DOHH2 (cell line): ENCODE measurements around the gene SLC9A2.

ENCODE experiments used
- H3F3A ChIP-seq: fragments of 200-600 bp; sonication (generic), shearing (Covaris generic); 2 replicates; pipeline ENCODE4 v1.6.0; 2016; ENCODE audit warnings: antibody characterized with exemption, mild to moderate bottlenecking; ENCODE audit not compliant: control insufficient read depth, insufficient read depth
- H3K27ac ChIP-seq: fragments of 200-600 bp; sonication (generic); 2 replicates; pipeline ENCODE4 v1.5.1; 2014; ENCODE audit warnings: low read depth, mild to moderate bottlenecking, low read length, moderate library complexity
- H3K27me3 ChIP-seq: fragments of 200-600 bp; sonication (generic); 2 replicates; pipeline ENCODE4 v1.6.1; 2014; ENCODE audit warnings: mild to moderate bottlenecking, low read length, mixed read lengths; ENCODE audit not compliant: control insufficient read depth
- H3K36me3 ChIP-seq: fragments of 200-600 bp; sonication (generic); 2 replicates; pipeline ENCODE4 v1.6.1; 2014; ENCODE audit warnings: mild to moderate bottlenecking, low read length, moderate library complexity, mixed read lengths; ENCODE audit not compliant: control insufficient read depth
- H3K4me1 ChIP-seq: fragments of 200-600 bp; sonication (generic); 2 replicates; pipeline ENCODE4 v1.6.1; 2014; ENCODE audit warnings: mild to moderate bottlenecking, low read length, mixed read lengths; ENCODE audit not compliant: control insufficient read depth
- H3K4me2 ChIP-seq: fragments of 200-600 bp; sonication (generic); 2 replicates; pipeline ENCODE4 v1.6.0; 2014; ENCODE audit warnings: mild to moderate bottlenecking, low read length, moderate library complexity
- H3K4me3 ChIP-seq: fragments of 200-600 bp; sonication (generic); 2 replicates; pipeline ENCODE4 v1.5.1; 2014; ENCODE audit warnings: mild to moderate bottlenecking, low read length, mixed read lengths
- H3K79me2 ChIP-seq: fragments of 200-600 bp; sonication (generic); 2 replicates; pipeline ENCODE4 v1.6.1; 2014; ENCODE audit warnings: mild to moderate bottlenecking, low read length, mixed read lengths; ENCODE audit not compliant: control insufficient read depth
- H3K9me2 ChIP-seq: fragments of 200-600 bp; sonication (generic); replicated peaks from 2 replicates; pipeline ENCODE4 v1.6.1; 2014; ENCODE audit warnings: mild to moderate bottlenecking, low read length, mixed read lengths; ENCODE audit not compliant: control insufficient read depth
- H3K9me3 ChIP-seq: fragments of 200-600 bp; sonication (generic); 2 replicates; pipeline ENCODE4 v1.6.1; 2014; ENCODE audit warnings: antibody characterized with exemption, low read length, mixed read lengths; ENCODE audit not compliant: control insufficient read depth, insufficient read depth
- H4K20me1 ChIP-seq: fragments of 200-600 bp; sonication (generic); 2 replicates; pipeline ENCODE4 v1.6.0; 2014; ENCODE audit warnings: low read depth, mild to moderate bottlenecking, antibody characterized with exemption, low read length, moderate library complexity; ENCODE audit not compliant: control insufficient read depth, insufficient read depth
- CTCF ChIP-seq: fragments of 200-600 bp; sonication (generic); IDR thresholded peaks from one replicate; pipeline ENCODE4 v1.5.1; 2014; ENCODE audit warnings: antibody characterized with exemption, mild to moderate bottlenecking, low read depth, low read length; ENCODE audit not compliant: poor library complexity, severe bottlenecking
- EZH2phosphoT487 ChIP-seq: fragments of 200-600 bp; sonication (generic); IDR thresholded peaks from 2 replicates; pipeline ENCODE4 v1.6.1; 2017; ENCODE audit warnings: borderline replicate concordance, mild to moderate bottlenecking, antibody characterized with exemption, low read length, moderate library complexity, mixed read lengths

Gene SLC9A2

GRCh38 chr2:102634831-102635241 lies 15.5 kb downstream of the SLC9A2 start:
- H3K9me2 ChIP-seq = no peaks in the 10 kb centered on the region
- no peak overlapping the region for H3K27ac ChIP-seq
- H3K79me2 ChIP-seq = no peaks in the 10 kb centered on the region
- TF ChIP-seq CTCF (no peak), EZH2phosphoT487 (no peak)
- no peaks in the 10 kb centered on the region for H3K4me1 ChIP-seq
- no peak overlapping the region for H3K4me2 ChIP-seq
- no peaks in the 10 kb centered on the region for H3F3A ChIP-seq
- H3K36me3 ChIP-seq = no peaks in the 10 kb centered on the region
- no peaks in the 10 kb centered on the region for H4K20me1 ChIP-seq
- no peaks in the 10 kb centered on the region for H3K9me3 ChIP-seq
- no peak overlapping the region for H3K4me3 ChIP-seq
- 0 out of 2 replicates have a peak, but pooled peaks cover 2% of the 10 kb centered on the region for H3K27me3 ChIP-seq

GRCh38 chr2:102635317-102635716 lies 16.0 kb downstream of the SLC9A2 start:
- Histone ChIP-seq H3K36me3 (no peaks in the 10 kb centered on the region), H3K9me3 (no peaks in the 10 kb centered on the region), H3K4me3 (no peak overlapping the region), H3K27ac (no peak overlapping the region), H4K20me1 (no peaks in the 10 kb centered on the region), H3F3A (no peaks in the 10 kb centered on the region), H3K9me2 (no peaks in the 10 kb centered on the region), H3K4me1 (no peaks in the 10 kb centered on the region), H3K27me3 (0 out of 2 replicates have a peak, but pooled peaks cover 2% of the 10 kb centered on the region), H3K4me2 (no peak overlapping the region), H3K79me2 (no peaks in the 10 kb centered on the region)
- TF ChIP-seq EZH2phosphoT487 (no peak), CTCF (no peak)

DNA sequence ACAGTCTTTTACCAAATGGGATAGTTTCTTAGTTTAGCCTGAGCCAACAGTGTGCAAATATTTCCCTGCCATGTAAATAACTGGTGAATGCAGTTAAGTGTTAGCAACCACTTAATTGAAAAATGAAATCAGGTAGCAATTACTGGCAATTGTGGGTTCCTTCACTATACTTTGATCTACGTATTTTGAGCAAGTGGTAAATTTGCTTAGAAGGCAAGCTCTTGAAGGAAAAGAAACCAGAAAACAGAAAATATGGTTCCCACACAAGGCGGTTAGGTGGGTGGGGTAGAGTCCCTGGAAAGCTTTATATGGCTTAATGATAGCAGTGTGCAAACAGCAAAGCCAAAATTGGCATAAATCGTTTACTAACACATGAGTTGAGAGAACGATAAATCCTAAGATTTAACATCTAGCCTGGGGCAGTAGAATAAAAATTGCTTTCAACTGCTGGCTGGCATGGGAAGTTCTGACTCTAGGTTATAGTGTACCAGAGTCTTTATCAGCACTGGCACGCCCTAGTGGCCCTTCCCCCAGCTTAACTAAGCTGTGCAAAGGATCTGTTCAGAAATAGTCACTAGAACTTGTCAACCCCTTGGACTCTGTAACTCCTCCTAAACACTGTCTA lies 17.0 kb downstream of the SLC9A2 start:
- Histone ChIP-seq H3K27ac (no peak overlapping the region), H3K79me2 (no peaks in the 10 kb centered on the region), H3K4me3 (no peak overlapping the region), H3K4me2 (no peak overlapping the region), H4K20me1 (no peaks in the 10 kb centered on the region), H3K9me3 (no peaks in the 10 kb centered on the region), H3K4me1 (no peaks in the 10 kb centered on the region), H3F3A (no peaks in the 10 kb centered on the region), H3K27me3 (0 out of 2 replicates have a peak, but pooled peaks cover 1% of the 10 kb centered on the region), H3K36me3 (no peaks in the 10 kb centered on the region), H3K9me2 (no peaks in the 10 kb centered on the region)
- TF ChIP-seq EZH2phosphoT487 (no peak), CTCF (no peak)
